GM11168 (cell line): ENCODE data around the gene POU2F3.

ENCODE experiments used
- in situ Hi-C: fragments of 300-500 bp; cut with MboI; formaldehyde crosslinking; loops from one replicate; pipeline ENCODE4 v1.12.0; 2022; ENCODE audit warnings: low sequenced_read_pairs; ENCODE audit not compliant: unreplicated experiment

POU2F3 gene

GRCh38 chr11:120239713-120240640, at the start of gene POU2F3:
TSS of gene POU2F3 (plus strand) at chr11:120240140. CDS start at chr11:120240344, 204 bp downstream.
- in situ Hi-C loops, result no loop called here

DNA sequence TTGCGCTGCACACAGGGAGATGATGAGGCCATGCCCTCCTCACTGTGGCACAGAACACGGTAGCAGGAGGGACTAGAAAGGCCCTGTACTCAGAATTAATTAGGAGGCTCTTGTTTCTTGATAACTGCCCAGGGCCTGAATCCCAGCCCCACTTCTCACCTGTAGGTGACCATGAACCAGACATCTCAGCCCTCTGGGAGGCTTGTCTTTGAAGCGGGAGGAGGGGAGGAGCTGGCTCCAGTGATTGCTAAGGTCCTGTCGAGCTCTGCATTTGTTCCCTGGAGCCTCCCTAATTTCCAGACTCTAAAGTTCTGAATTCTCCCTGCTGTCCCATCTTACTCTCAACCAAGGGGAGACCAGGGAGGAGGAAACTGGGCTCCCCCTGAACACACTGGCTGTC, 48.9 kb upstream of the POU2F3 start:
- in situ Hi-C loops, result no loop called here

DNA sequence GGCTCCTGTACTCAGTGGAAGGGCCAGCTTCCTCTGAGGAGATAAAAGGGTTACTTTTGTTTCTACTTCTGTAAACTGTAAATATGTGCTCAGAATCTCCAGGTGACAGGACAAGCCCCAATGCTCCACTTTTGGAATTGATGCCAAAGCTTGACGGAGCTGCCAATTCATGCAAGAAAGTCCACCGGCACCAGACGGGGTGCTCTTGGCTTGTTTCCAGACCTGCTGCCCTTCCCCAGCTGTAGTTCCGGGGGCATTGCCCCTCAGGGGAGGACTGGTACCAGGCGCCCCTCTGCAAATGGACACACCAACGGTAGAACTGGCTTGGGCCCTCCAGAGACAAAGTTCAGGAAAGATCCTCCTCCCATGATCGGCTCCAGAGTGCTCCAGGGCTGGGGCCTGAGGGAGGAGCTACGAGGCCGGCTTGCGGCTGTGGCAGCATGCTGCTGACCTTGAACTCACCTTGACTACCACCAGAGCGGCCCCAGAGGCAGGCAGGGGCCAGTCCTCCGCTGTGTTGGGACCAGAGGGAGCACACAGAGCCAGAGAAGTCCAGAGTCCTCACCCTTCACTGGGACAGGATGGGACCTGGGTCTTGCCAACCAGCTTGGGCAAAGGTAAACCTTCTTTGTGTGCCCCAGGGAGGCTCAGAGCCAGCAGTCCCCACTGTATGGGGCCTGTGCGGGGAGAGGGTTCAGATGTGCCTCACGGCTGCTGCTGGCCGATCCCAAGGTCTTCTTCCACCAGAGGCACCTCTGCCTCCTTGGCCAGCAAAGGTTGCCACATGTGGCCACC, 46.9 kb upstream of the POU2F3 start:
- in situ Hi-C loops, result no loop called here

DNA sequence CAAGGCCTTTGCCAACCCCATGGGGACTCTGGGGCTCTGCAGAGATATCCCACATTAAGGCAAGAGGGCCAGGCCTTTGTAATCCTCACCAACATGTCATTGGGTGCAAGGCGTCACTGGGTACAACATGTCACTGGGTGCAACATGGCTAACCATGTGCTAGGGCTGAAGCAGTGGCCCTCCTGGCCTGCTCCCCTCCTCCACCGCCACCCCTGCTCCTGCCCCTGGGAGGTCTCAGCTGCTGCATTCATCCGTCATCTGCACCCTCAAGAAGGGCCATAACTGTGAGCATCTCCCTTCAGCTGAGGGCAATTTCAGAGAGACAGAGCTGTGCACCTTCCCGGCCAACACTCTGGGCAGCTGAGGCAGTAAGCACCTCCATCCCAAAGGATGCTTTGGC, 45.8 kb upstream of the POU2F3 start:
- in situ Hi-C loops, result no loop called here

DNA sequence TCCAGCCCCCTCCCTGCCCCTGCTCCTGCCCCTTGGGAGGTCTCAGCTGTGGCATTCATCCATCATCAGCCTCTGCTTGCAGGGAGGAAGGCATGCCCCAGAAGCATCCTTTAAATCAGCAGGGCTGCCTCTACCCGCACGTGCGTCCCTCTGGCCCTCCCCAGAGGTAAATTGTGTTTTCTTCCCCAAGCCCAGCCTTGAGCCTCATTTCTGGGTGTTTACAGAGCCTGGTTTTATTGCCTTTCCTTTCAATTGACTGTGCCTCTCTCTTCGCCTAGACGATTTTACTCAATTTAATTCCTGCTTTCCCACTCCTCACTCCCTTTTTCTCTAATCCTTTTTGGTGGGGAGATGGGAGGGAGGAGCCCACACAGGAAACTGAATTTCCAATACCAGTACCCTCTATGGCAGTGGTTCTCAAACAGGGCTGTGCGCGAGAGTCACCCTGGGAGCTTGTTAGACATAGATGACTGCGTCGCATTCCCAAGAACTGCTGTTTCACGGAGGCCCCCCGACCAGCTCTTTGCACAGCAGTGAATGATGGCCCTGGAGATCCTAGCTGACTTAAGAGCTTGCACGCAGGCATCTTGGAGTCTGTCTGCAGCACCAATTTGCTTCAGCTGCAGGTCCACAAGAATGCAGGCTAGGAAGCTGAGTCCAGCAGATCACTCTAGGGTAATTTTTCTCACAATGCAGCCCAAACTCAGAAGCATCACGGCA, 44.2 kb upstream of the POU2F3 start:
- in situ Hi-C loops, result no loop called here

- in situ Hi-C loops, result no loop called here
Observed at GRCh38 chr11:120196826-120197225, 43.1 kb upstream of the POU2F3 start.

DNA sequence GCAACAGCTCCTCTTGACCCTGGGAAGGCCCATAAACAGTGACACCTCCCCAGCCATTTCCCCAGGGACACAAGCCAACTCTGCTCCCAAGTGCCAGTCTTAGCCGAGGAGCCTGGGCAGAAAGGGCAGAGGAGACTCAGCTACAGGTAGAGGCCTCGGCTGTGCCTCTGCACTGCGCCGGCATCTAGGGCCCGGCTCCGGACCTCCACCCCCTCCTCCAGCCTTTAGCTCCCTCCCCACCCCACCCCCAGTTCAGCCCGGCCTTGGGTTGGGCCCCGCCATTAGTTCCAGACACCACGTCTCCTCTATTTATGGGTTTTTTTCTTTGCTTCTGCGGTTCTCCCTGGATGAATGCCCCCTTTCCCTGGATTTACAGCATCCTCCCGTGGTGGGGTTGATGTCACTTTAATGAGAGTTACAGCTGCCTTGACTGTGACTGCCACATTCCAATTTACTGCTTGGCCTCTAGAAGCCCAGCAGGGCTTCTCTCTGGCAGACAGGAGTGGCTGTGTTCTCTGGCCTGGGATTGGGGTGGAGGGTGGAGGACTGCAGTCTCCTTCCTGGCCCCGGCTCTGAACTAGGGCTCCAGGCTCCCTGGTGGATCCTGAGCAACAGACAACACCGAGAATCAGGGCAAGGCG, 42.6 kb upstream of the POU2F3 start:
- in situ Hi-C loops, result no loop called here

DNA sequence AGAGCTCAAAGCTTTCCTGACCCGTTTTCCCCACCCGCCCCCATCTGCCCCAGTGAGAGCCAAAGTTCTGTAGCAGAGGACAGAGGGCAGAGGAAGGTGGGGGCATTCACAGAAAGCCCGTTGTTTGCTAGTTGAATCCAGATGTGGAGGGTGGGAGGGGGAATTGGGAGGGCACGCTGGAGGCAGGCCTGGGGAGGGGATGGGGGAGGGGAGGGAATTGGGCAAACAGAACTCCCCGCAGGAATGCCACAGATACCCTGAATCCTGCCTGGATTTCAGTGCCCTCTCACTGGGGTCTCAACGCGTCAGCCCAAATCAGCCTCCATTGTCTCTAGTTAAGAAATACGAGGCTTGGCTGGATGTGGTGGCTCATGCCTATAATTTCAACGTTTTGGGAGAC, 42.0 kb upstream of the POU2F3 start:
- in situ Hi-C loops, result no loop called here

- in situ Hi-C loops, result no loop called here
Observed at GRCh38 chr11:120198403-120198786, 41.5 kb upstream of the POU2F3 start.

DNA sequence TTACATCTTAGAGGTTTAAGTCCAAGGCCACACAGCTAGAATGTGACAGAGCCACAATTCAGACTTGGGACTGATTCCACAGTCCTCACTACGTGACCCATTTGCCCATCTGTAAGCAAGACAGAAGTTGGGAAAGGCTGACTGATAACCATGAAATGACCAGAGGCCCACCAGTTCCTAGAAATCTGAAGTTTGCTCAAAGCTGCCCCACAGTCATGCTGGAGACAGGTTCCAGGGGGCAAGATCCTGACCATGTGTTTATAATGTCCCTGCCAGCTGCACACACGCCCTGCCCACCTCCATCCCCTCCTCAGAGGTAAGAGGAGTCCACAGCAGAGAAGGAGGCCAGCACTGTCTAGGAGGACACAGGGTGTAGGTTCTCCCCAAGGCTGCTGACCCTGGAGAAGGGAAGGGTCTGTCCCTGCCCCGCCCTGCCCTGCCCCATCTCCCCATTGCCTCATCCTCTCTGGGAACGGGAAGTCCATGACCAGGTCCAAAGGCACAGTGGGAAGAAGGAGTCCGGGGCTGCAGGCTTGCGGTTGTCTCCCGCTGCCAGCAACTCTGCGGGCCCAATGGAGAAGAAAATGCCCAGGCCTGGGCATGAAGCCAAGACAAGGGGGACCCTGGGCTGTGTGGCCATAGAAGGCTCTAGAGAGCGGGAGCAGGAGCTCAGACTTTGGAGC, 41.0 kb upstream of the POU2F3 start:
- in situ Hi-C loops, result no loop called here

GRCh38 chr11:120199613-120200012, 40.3 kb upstream of the POU2F3 start:
- in situ Hi-C loops, result no loop called here

GRCh38 chr11:120200677-120201076, 39.3 kb upstream of the POU2F3 start:
- in situ Hi-C loops, result no loop called here

DNA sequence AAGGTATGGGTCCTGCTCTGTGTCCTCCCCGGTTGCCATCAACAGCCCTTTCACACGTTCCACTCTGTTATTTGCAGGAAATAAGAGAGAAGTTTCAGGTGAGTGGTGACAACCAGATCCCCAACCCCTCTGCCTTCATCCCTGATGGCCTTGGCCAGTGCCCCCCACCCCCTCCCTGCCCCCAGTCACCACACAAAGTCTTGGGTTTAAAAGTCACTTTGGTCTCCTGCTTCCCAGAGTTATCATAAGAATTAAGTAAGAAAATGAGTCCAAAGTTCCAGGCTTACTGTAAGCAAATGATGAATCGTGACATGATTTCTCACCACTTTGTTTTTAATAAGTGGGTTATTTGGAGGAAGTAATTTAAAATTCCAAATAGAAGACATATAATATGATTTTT, 38.3 kb upstream of the POU2F3 start:
- in situ Hi-C loops, result no loop called here

GRCh38 chr11:120203626-120204025, 36.3 kb upstream of the POU2F3 start:
- in situ Hi-C loops, result no loop called here

DNA sequence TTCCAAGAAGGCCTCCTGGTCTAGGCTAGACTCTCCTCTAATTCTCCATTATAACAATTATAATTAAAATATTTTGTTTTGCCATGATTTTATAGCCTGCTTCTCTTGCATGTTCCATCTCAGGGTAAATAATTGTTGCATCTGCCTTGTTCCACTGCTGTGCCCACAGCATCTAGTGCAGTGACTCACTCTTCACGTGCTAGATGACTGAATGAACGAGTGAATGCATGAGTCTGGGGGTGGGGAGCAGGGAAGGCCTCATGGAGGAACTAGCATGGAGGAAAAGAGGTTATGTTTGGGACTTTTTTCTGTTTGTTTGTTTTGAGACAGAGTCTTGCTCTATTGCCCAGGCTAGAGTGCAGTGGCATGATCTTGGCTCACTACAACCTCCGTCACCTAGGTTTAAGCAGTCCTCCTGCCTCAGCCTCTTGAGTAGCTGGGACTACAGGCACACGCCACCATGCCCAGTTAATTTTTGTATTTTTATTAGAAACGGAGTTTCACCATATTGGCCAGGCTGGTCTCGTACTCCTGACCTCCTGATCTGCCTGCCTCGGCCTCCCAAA, 34.3 kb upstream of the POU2F3 start:
- in situ Hi-C loops, result no loop called here

GRCh38 chr11:120207512-120207911, 32.4 kb upstream of the POU2F3 start:
- in situ Hi-C loops, result no loop called here

- in situ Hi-C loops, result no loop called here
Observed at GRCh38 chr11:120208001-120208441, 31.9 kb upstream of the POU2F3 start.

DNA sequence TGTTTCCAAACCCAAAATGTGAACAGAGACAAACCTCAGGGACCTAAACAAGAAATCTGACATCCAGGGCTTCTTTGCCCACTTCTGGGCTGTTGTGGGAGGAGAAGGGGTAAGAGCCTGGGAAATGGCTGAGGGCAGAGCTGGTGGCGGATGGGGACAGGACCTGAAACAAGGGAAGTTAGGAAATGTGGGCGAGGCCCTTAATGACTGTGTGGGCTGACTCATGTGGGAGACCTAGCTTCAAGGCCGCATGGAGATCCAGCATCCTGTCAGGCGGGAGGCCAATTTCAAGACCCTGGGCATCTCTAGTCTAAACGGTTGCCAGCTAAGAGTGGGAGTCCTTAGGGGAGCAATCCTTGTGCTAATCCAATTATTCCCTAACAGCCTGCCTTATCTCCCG, 31.2 kb upstream of the POU2F3 start:
- in situ Hi-C loops, result no loop called here
